Measurements from ENCODE around the gene RYR3.

RYR3 gene

GRCh38 chr15:33453761-33454160, 143.0 kb downstream of the RYR3 start:
- no peaks in the 10 kb centered on the region for H3K9me3 ChIP-seq (ENCODE audit: insufficient read depth, low read length)
- no peak overlapping the region for H3K4me3 ChIP-seq (ENCODE audit: low read length)
- no peak overlapping the region for H3K9ac ChIP-seq (ENCODE audit: low read length)
- no peaks in the 10 kb centered on the region for H3K36me3 ChIP-seq (replicated peaks; ENCODE audit: low read depth, low read length)
- H4K20me1 ChIP-seq (ENCODE audit: insufficient read depth, low read length) = no peaks in the 10 kb centered on the region
- H3K79me2 ChIP-seq (ENCODE audit: low read length) = no peaks in the 10 kb centered on the region
- no peaks in the 10 kb centered on the region for H3K4me1 ChIP-seq (ENCODE audit: low read length)
- no peak overlapping the region for H2AFZ ChIP-seq (ENCODE audit: low read depth, low read length)
- H3K27ac ChIP-seq (ENCODE audit: low read length) = no peak overlapping the region
- no peaks in the 10 kb centered on the region; the same call in 1 of the 2 replicates for H3K27me3 ChIP-seq (ENCODE audit: low read depth, low read length)
- H3K4me2 ChIP-seq (ENCODE audit: low read length) = no peak overlapping the region
- TF ChIP-seq CTCF (IDR thresholded peaks at IDR 0.05; ENCODE audit: low read depth, low read length) (no peak), EZH2phosphoT487 (IDR thresholded peaks at IDR 0.05; ENCODE audit: low read depth) (no peak)

GRCh38 chr15:33454346-33454745, 143.6 kb downstream of the RYR3 start:
- H3K27ac ChIP-seq (ENCODE audit: low read length) = no peak overlapping the region
- H3K9ac ChIP-seq (ENCODE audit: low read length) = no peak overlapping the region
- H3K4me1 ChIP-seq (ENCODE audit: low read length) = no peaks in the 10 kb centered on the region
- H3K4me2 ChIP-seq (ENCODE audit: low read length) = no peak overlapping the region
- TF ChIP-seq EZH2phosphoT487 (IDR thresholded peaks at IDR 0.05; ENCODE audit: low read depth) (no peak), CTCF (IDR thresholded peaks at IDR 0.05; ENCODE audit: low read depth, low read length) (no peak)
- H3K4me3 ChIP-seq (ENCODE audit: low read length) = no peak overlapping the region
- H3K79me2 ChIP-seq (ENCODE audit: low read length) = no peaks in the 10 kb centered on the region
- H3K27me3 ChIP-seq (ENCODE audit: low read depth, low read length) = no peaks in the 10 kb centered on the region; the same call in 1 of the 2 replicates
- no peaks in the 10 kb centered on the region for H3K9me3 ChIP-seq (ENCODE audit: insufficient read depth, low read length)
- no peaks in the 10 kb centered on the region for H4K20me1 ChIP-seq (ENCODE audit: insufficient read depth, low read length)
- H3K36me3 ChIP-seq (replicated peaks; ENCODE audit: low read depth, low read length) = no peaks in the 10 kb centered on the region
- no peak overlapping the region for H2AFZ ChIP-seq (ENCODE audit: low read depth, low read length)

- H3K9ac ChIP-seq (ENCODE audit: low read length) = no peak overlapping the region
- H3K4me1 ChIP-seq (ENCODE audit: low read length) = no peaks in the 10 kb centered on the region
- H2AFZ ChIP-seq (ENCODE audit: low read depth, low read length) = no peak overlapping the region
- H4K20me1 ChIP-seq (ENCODE audit: insufficient read depth, low read length) = no peaks in the 10 kb centered on the region
- no peaks in the 10 kb centered on the region for H3K9me3 ChIP-seq (ENCODE audit: insufficient read depth, low read length)
- no peaks in the 10 kb centered on the region for H3K79me2 ChIP-seq (ENCODE audit: low read length)
- no peak overlapping the region for H3K4me2 ChIP-seq (ENCODE audit: low read length)
- no peaks in the 10 kb centered on the region for H3K36me3 ChIP-seq (replicated peaks; ENCODE audit: low read depth, low read length)
- TF ChIP-seq CTCF (IDR thresholded peaks at IDR 0.05; ENCODE audit: low read depth, low read length) (no peak), EZH2phosphoT487 (IDR thresholded peaks at IDR 0.05; ENCODE audit: low read depth) (no peak)
- no peaks in the 10 kb centered on the region; the same call in 1 of the 2 replicates for H3K27me3 ChIP-seq (ENCODE audit: low read depth, low read length)
- no peak overlapping the region for H3K4me3 ChIP-seq (ENCODE audit: low read length)
- H3K27ac ChIP-seq (ENCODE audit: low read length) = no peak overlapping the region
Measured at GRCh38 chr15:33454996-33455395, 144.2 kb downstream of the RYR3 start.

GRCh38 chr15:33458421-33458820, 147.7 kb downstream of the RYR3 start:
- TF ChIP-seq EZH2phosphoT487 (IDR thresholded peaks at IDR 0.05; ENCODE audit: low read depth) (no peak), CTCF (IDR thresholded peaks at IDR 0.05; ENCODE audit: low read depth, low read length) (no peak)
- no peaks in the 10 kb centered on the region; the same call in 1 of the 2 replicates for H3K27me3 ChIP-seq (ENCODE audit: low read depth, low read length)
- H3K36me3 ChIP-seq (replicated peaks; ENCODE audit: low read depth, low read length) = no peaks in the 10 kb centered on the region
- no peak overlapping the region for H3K27ac ChIP-seq (ENCODE audit: low read length)
- H3K4me1 ChIP-seq (ENCODE audit: low read length) = no peaks in the 10 kb centered on the region
- no peak overlapping the region for H2AFZ ChIP-seq (ENCODE audit: low read depth, low read length)
- H3K9me3 ChIP-seq (ENCODE audit: insufficient read depth, low read length) = no peaks in the 10 kb centered on the region
- no peak overlapping the region for H3K4me3 ChIP-seq (ENCODE audit: low read length)
- no peak overlapping the region for H3K9ac ChIP-seq (ENCODE audit: low read length)
- H4K20me1 ChIP-seq (ENCODE audit: insufficient read depth, low read length) = no peaks in the 10 kb centered on the region
- H3K4me2 ChIP-seq (ENCODE audit: low read length) = no peak overlapping the region
- no peaks in the 10 kb centered on the region for H3K79me2 ChIP-seq (ENCODE audit: low read length)

Measured in OCI-LY3 (cell line).